HUES6 (cell line): ENCODE data around the gene C4BPB.
"Not testable (repeated sequence)": the region's sequence is repeated elsewhere in the genome, so short reads cannot be mapped to it uniquely, and the experiment has no call there.

Source experiments
- H3K27ac ChIP-seq: 2 replicates; pipeline ENCODE4 v1.7.0; 2013; ENCODE audit warnings: low read depth, mild to moderate bottlenecking, low read length, inconsistent platforms
- H3K27me3 ChIP-seq: 2 replicates; pipeline ENCODE4 v1.6.1; 2013; ENCODE audit warnings: low read length; ENCODE audit not compliant: control insufficient read depth, insufficient read depth
- H3K36me3 ChIP-seq: 2 replicates; pipeline ENCODE4 v1.6.1; 2013; ENCODE audit warnings: low read length; ENCODE audit not compliant: control insufficient read depth, insufficient read depth
- H3K4me1 ChIP-seq: 2 replicates; pipeline ENCODE4 v1.6.1; 2013; ENCODE audit warnings: low read length; ENCODE audit not compliant: control insufficient read depth, insufficient read depth
- H3K4me3 ChIP-seq: 2 replicates; pipeline ENCODE4 v1.5.1; 2013; ENCODE audit warnings: low read depth, low read length
- H3K9ac ChIP-seq: one replicate; pipeline ENCODE4 v1.6.1; 2013; ENCODE audit warnings: mild to moderate bottlenecking, low read length
- H3K9me3 ChIP-seq: 2 replicates; pipeline ENCODE4 v1.6.1; 2013; ENCODE audit warnings: low read depth, low read length; ENCODE audit not compliant: control insufficient read depth, insufficient read depth

C4BPB gene, protein sequence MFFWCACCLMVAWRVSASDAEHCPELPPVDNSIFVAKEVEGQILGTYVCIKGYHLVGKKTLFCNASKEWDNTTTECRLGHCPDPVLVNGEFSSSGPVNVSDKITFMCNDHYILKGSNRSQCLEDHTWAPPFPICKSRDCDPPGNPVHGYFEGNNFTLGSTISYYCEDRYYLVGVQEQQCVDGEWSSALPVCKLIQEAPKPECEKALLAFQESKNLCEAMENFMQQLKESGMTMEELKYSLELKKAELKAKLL

DNA sequence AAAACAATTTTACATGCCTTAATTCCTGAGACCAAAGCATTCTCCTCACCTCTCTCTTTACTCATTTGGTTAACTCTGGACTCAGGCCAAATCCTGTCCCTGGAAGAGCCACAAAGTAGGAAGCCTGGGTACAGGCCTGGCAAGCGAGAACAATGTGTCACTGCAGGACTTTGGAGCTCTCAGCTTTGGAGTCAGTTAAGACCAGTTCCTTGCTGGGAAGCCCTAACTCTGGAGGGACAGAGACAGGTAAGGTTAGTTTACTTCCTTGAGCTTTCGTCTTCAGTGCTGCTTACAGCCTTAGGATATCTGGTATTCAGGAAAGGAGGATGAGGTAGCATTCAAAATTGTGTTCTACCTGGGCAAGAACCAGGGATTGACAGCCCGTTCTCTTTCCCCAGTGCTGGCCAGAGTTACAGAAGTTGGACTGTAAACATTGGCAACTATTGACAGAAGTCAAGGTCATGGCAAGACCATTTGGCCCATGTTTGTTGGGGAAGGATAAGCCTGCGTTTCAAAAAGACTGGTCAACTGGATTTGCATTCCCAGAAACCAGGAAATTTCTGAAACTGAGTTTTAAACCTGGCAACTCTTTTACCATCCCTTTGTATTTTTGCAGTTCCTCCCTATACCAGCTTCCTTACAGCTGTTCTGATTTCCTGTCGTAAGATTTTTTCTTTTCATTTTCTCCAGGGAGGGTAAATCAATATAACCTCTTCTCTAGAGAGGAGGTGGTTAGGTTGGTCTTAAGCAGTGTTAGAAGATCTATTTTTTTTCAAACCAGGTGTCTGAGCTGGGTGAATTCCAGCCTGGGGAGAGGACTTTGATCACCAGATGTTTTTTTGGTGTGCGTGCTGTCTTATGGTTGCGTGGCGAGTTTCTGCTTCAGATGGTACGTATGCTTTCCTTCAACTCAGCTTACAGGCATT, at the start of gene C4BPB:
TSS of gene C4BPB (plus strand) at position 160 of the 926 bp plus-strand sequence. CDS start at position 832, 672 bp downstream.
- H3K9ac ChIP-seq: no peak within 1 kb of the TSS
- no peaks in the 10 kb centered on the region for H3K36me3 ChIP-seq
- no peak within 1 kb of the TSS for H3K4me3 ChIP-seq
- H3K27ac ChIP-seq: no peak within 1 kb of the TSS
- H3K27me3 ChIP-seq: no peaks in the 10 kb centered on the region
- H3K4me1 ChIP-seq: peaks cover 6% of the 10 kb centered on the region; the same call in 1 of the 2 replicates
- no peaks in the 10 kb centered on the region for H3K9me3 ChIP-seq

DNA sequence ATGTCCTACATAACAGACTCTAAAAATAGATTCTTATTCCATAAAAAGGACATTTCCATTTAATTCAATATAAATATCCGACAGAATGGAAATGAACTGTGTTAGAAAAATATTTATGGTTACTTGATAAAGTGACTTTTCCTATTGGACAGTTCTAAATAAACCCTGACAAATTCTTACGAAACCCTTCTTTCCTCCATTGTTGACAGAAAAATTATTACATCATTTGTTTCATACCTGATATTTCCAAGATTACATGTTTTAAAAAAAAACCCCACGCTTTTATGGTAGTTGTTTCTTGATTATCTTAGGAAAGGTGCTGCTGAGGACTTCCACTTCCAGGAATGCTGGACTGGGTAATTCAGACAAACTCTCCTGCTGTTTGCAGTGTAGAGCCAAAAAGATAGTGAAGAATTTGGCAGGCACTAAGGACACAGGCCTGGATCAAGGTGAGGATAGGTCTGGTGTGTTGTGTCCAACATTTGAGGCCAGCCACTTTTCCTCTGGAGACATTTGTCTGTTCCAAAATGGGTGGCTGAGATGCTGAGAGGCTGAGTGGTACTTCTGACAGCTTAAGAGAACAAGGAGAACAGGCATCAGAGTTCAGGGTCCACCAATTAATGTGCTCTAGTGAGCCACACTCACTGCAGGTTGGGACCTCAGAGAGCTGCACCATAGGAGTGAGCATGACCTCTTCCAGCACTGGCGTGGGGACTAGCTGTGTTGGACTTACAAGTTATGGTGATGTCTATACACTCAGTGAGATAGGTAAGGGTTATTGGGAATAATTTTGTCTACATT, 49.1 kb upstream of the C4BPB start:
- H3K9me3 ChIP-seq: no peaks in the 10 kb centered on the region
- H3K9ac ChIP-seq: no peak overlapping the region
- H3K27me3 ChIP-seq: 0 out of 2 replicates have a peak, but pooled peaks cover 5% of the 10 kb centered on the region
- H3K4me3 ChIP-seq: no peak overlapping the region
- H3K36me3 ChIP-seq: no peaks in the 10 kb centered on the region
- no peak overlapping the region for H3K27ac ChIP-seq
- no peaks in the 10 kb centered on the region for H3K4me1 ChIP-seq

DNA sequence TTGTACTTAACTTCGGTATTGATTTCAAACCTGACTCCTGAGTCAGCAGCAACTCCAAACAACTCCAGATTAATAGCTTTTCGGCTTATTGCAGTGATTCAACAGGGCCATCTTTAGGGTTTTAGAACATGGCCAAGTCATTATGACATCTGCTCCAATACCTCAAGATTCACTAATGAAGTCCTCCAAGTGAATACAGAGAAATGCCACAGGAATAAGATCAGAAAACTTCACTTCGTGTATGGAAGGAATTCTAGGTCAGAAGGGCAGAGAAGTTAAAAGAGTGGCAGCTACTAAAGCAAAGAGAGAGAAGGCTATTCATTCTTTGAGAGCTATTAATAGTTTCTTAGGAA, 48.5 kb upstream of the C4BPB start:
- H3K36me3 ChIP-seq: no peaks in the 10 kb centered on the region
- H3K9ac ChIP-seq: no peak overlapping the region
- no peaks in the 10 kb centered on the region for H3K9me3 ChIP-seq
- H3K4me3 ChIP-seq: no peak overlapping the region
- H3K27ac ChIP-seq: no peak overlapping the region
- H3K4me1 ChIP-seq: no peaks in the 10 kb centered on the region
- 0 out of 2 replicates have a peak, but pooled peaks cover 5% of the 10 kb centered on the region for H3K27me3 ChIP-seq

DNA sequence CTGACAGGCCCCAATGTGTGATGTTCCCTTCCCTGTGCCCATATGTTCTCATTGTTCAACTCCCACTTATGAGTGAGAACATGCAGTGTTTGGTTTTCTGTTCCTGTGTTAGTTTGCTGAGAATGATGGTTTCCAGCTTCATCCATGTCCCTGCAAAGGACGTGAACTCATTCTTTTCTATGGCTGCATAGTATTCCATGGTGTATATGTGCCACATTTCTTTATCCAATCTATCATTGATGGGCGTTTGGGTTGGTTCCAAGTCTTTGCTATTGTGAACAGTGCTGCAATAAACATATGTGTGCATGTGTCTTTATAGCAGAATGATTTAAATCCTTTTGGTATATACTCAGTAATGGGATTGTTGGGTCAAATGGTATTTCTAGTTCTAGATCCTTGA, 47.3 kb upstream of the C4BPB start:
- H3K27me3 ChIP-seq, H3K4me1 ChIP-seq, H3K9me3 ChIP-seq, H3K4me3 ChIP-seq, H3K27ac ChIP-seq, H3K9ac ChIP-seq, H3K36me3 ChIP-seq: not testable (repeated sequence)

DNA sequence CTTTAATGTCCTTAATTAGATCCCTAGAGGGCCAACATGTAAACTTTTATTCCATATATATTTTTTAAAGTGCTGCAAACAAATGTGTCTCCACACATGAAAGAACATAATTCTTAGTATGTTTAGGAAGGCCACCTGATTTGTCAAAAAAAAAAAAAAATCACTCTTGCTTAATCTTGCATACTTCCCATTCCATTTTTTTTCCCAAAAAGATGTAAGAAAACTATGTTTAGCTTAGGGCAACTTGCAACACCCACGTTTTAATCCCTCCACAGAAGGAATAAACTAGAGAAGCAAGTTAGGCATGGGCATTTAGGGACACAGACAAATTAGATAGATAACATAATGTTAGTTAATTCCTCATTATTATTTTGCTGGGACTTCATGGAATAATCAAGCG, 43.2 kb upstream of the C4BPB start:
- H3K4me1 ChIP-seq: 0 out of 2 replicates have a peak, but pooled peaks cover 5% of the 10 kb centered on the region
- H3K9ac ChIP-seq: no peak overlapping the region
- H3K9me3 ChIP-seq: no peaks in the 10 kb centered on the region
- H3K36me3 ChIP-seq: peaks cover 25% of the 10 kb centered on the region
- H3K27ac ChIP-seq: no peak overlapping the region
- no peak overlapping the region for H3K4me3 ChIP-seq
- H3K27me3 ChIP-seq: no peaks in the 10 kb centered on the region

DNA sequence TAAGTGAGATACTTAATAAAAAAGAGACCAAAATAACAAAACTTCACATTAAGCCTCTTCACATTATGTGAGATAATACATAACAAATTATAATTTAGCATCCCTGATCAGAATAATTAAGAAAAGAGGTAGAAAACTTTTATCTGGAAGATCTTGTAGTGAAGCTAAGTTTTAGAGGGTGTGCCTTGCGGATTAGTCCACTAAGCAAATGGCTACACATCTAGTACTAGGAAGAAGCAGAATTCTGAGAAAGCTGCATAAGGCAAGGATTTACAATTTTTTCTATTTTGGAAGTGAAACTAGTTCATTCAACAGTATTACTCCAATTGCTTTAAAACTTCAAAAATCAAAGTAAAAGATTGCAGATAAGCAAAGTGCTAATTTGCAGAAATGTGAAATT, 41.2 kb upstream of the C4BPB start:
- no peak overlapping the region for H3K4me3 ChIP-seq
- H3K27ac ChIP-seq: no peak overlapping the region
- no peaks in the 10 kb centered on the region for H3K9me3 ChIP-seq
- peaks cover 12% of the 10 kb centered on the region for H3K4me1 ChIP-seq
- H3K27me3 ChIP-seq: no peaks in the 10 kb centered on the region
- no peak overlapping the region for H3K9ac ChIP-seq
- peaks cover 25% of the 10 kb centered on the region for H3K36me3 ChIP-seq

DNA sequence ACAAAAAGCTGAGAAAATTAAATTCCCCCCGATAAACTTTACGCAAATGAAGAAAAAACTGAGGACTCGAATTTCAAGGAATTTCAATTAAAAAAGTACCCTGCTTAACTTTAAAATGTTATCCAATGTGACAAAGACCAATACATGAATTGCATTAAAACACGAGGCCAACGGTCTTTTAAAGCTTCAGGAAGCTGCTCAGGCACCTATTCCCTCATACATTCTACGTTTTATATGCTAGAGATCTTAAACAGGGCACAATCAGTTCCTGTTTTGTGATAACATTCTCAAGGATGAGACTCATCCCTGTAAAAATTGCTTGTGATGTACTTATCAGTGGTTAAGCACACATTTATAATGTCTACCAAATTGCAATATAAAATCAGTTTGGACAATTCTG, 40.6 kb upstream of the C4BPB start:
- Histone ChIP-seq H3K36me3 (peaks cover 25% of the 10 kb centered on the region), H3K4me3 (no peak overlapping the region), H3K4me1 (peaks cover 12% of the 10 kb centered on the region)

DNA sequence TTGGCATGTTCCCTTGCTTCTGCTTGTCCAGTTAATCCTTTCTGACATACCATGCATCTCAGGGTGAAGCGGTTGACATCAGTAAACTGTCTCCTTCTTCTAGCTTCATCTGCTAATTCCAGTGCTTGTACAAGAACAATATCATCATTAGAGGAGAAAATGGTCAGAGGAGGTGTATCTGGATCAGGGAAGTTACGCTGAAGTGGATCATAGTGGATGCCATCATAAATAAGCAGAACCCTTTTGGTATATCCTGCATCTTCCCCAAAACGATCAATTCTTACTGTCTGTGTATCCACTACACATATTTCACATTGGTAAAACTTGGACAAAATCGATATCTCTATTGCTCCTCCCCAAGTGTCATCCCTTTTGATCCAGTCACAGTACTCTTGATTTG, 39.6 kb upstream of the C4BPB start:
- H3K9me3 ChIP-seq: no peaks in the 10 kb centered on the region
- no peaks in the 10 kb centered on the region for H3K27me3 ChIP-seq
- H3K4me3 ChIP-seq: 0 out of 2 replicates have a peak overlapping the region, but pooled peaks have one; percentile 6
- peaks cover 12% of the 10 kb centered on the region for H3K4me1 ChIP-seq
- no peak overlapping the region for H3K9ac ChIP-seq
- H3K27ac ChIP-seq: no peak overlapping the region
- H3K36me3 ChIP-seq: peaks cover 25% of the 10 kb centered on the region

More for the DNA sequence above, 40.6 kb upstream of the C4BPB start:
- Histone ChIP-seq H3K9me3 (no peaks in the 10 kb centered on the region), H3K9ac (no peak overlapping the region), H3K27me3 (no peaks in the 10 kb centered on the region), H3K27ac (no peak overlapping the region)

DNA sequence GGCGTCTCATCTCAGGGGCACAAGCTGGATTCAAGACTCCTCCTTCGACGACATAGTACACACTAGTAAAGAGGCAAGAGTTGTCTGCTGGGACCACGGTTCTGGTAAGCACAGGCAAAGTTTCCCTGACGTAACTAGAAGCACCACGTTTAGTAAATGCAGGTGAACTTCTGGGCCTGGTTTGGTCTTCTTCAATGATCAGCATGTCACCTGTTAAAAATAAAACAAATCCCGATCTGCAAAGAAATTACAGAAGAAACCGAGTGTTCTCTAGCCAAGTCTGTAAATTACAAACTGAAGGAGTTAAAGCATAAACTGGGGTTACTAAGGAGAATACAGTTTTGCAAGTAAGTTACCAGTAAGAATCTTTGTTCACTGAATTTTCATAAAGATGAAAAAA, 39.1 kb upstream of the C4BPB start:
- H3K4me1 ChIP-seq: peaks cover 12% of the 10 kb centered on the region
- H3K9ac ChIP-seq: no peak overlapping the region
- H3K9me3 ChIP-seq: no peaks in the 10 kb centered on the region
- H3K27me3 ChIP-seq: no peaks in the 10 kb centered on the region
- H3K36me3 ChIP-seq: peaks cover 25% of the 10 kb centered on the region
- H3K4me3 ChIP-seq: peak overlapping the region; percentile 84
- H3K27ac ChIP-seq: no peak overlapping the region

DNA sequence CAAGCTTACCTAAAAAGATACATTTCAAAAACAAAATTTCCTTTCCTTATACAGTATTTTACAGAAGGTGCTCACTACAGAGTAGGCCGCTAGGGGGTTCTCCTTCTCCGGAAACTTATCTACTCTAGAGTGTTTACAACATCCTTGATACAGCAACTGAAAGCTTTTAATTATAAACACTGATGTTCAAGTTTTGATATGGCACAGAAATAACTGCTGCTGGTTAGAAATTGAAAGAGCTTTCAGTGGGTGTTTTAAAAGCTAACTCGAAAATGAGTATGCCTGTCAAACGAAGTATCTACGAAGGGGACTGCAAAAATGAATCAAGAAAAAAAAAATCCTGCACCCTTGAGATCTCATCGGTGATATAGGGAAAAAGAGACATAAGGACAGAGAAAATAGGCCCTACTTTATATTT, 38.7 kb upstream of the C4BPB start:
- H3K9me3 ChIP-seq: no peaks in the 10 kb centered on the region
- H3K27me3 ChIP-seq: no peaks in the 10 kb centered on the region
- peak overlapping the region; percentile 91 for H3K9ac ChIP-seq
- H3K4me1 ChIP-seq: peaks cover 12% of the 10 kb centered on the region
- peak overlapping the region; percentile 78; the same call in 1 of the 2 replicates for H3K27ac ChIP-seq
- H3K36me3 ChIP-seq: peaks cover 25% of the 10 kb centered on the region
- peak overlapping the region; percentile 84 for H3K4me3 ChIP-seq
